IPS-18a (cell line): ENCODE measurements around the gene NSD1.
"Not testable (repeated sequence)": the region's sequence is repeated elsewhere in the genome, so short reads cannot be mapped to it uniquely, and the experiment has no call there.

Experiments
- H3K27ac ChIP-seq: one replicate; pipeline ENCODE4 v1.5.1; 2013; ENCODE audit warnings: low read length
- H3K27me3 ChIP-seq: one replicate; pipeline ENCODE4 v1.6.1; 2013; ENCODE audit warnings: mild to moderate bottlenecking, low read length; ENCODE audit not compliant: control insufficient read depth, insufficient read depth
- H3K36me3 ChIP-seq: one replicate; pipeline ENCODE4 v1.6.1; 2013; ENCODE audit warnings: low read depth, low read length; ENCODE audit not compliant: control insufficient read depth
- H3K4me1 ChIP-seq: one replicate; pipeline ENCODE4 v1.6.1; 2013; ENCODE audit warnings: low read depth, low read length; ENCODE audit not compliant: control insufficient read depth
- H3K4me3 ChIP-seq: one replicate; pipeline ENCODE4 v1.5.1; 2013; ENCODE audit warnings: low read length
- H3K9ac ChIP-seq: one replicate; pipeline ENCODE4 v1.6.1; 2013; ENCODE audit warnings: mild to moderate bottlenecking, low read length, moderate library complexity
- H3K9me3 ChIP-seq: one replicate; pipeline ENCODE4 v1.6.1; 2013; ENCODE audit warnings: low read depth, low read length; ENCODE audit not compliant: control insufficient read depth

Gene NSD1

DNA sequence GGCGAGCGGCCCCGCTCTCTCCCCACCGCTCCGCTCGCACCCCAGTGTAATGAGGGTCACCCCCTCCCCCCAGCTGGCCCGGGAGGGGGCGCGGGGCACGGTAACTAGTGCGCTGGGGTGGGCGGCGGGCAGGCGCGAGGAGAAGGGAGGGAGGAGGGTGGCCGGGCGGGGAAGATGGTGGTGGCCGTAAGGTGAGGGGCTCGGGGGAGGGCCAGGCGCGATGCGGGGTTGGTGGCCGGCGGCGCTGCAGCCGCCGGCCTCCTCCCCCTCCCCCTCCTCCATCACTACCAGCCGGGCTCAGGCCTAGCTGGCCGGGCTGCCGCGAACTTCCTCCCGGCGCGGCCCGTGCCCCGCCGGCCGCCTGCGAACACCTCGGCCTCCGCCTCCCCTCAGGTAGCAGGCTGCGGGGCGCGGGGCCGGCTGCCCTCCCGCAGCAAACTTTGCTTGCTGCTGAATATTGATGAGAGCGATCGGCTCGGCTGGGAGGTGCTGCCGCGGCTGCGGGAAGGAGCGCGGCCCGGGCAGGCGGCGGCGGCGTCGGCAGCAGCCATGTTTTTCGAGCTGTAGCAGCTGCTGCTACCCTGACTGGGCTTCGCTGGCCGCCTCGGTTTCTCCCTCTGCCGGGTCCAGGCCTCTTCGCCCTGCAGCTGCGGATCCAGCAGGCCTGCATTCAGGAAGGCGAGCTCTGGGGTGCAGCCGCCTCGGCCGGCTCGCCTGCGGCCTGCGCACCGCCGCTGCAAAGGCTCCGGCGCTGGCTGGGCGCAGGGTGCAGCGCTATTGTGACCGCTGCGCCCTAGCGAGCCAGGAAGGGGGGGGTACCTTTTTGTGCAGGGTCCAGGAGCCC, 502 bp downstream of the NSD1 start:
- Histone ChIP-seq H3K4me1 (peaks cover 16% of the 10 kb centered on the region), H3K9me3 (no peaks in the 10 kb centered on the region)

DNA sequence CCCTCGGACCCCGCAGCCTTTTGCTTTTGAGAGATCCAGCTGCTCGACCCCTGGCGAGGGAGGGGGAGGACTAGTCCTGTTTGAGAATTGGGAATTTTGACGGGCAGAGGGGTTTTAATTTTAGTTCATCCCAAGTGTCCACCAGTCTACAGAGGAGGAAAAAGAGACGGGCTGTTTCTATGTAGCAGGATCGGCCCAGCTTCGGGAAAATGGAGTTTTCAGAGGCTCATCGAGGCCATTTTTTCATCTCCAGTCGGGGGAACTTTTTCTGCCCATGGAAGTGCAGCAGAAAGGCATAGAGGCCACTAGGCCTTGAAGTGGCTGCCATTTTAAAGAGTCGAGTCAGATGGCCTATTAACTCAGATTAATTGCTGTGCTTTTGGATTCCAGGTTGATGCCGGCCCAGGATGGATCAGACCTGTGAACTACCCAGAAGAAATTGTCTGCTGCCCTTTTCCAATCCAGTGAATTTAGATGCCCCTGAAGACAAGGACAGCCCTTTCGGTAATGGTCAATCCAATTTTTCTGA, 1.2 kb downstream of the NSD1 start:
- no peaks in the 10 kb centered on the region for H3K27me3 ChIP-seq
- H3K4me3 ChIP-seq = peak overlapping the region; percentile 83
- H3K9me3 ChIP-seq = no peaks in the 10 kb centered on the region
- H3K36me3 ChIP-seq = peaks cover 42% of the 10 kb centered on the region
- peaks cover 16% of the 10 kb centered on the region for H3K4me1 ChIP-seq
- H3K9ac ChIP-seq = peak overlapping the region; percentile 92
- peak overlapping the region; percentile 76 for H3K27ac ChIP-seq

More for the DNA sequence above, 502 bp downstream of the NSD1 start:
- H3K27ac ChIP-seq = peak overlapping the region; percentile 76
- H3K4me3 ChIP-seq = peak overlapping the region; percentile 83
- no peaks in the 10 kb centered on the region for H3K27me3 ChIP-seq
- peak overlapping the region; percentile 92 for H3K9ac ChIP-seq
- peaks cover 36% of the 10 kb centered on the region for H3K36me3 ChIP-seq

DNA sequence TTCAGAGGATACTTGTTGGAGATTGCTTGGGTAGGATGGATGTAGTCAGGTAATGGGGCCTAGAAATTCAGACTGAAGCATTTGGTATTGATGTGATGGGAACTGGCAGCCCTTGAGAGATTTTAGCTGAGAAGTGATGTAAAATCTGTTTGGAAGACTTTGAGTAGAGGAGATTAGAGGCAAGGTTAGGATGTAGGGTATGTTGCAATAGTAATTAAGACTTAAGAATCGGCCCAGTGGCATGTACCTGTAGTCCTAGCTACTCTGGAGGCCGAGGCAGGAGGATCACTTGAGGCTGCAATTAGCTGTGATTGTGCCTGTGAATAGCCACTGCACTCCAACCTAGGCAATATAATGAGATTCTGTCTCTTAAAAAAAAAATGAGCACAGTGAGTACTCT, 6.7 kb downstream of the NSD1 start:
- Histone ChIP-seq H3K9ac (no peak overlapping the region), H3K9me3 (no peaks in the 10 kb centered on the region), H3K4me1 (peaks cover 6% of the 10 kb centered on the region), H3K27ac (no peak overlapping the region), H3K4me3 (no peak overlapping the region), H3K36me3 (peaks cover 86% of the 10 kb centered on the region), H3K27me3 (no peaks in the 10 kb centered on the region)

DNA sequence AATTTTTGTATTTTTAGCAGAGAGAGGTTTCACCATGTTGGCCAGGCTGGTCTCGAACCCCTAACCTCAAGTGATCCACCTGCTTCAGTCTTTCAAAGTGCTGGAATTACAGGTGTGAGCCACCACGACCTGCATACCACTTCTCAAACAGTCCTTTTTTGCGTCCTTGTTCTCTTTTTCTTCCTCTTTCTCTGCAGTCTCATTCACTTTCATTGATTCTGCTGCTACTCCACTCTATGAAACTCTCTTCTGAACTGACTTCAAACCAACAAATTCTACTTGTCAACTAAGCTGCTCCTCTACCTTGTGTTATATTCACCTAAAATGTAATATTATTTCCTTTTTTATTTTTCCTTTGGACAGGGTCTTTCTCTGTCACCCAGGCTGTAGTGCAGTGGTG, 7.9 kb downstream of the NSD1 start:
- no peaks in the 10 kb centered on the region for H3K27me3 ChIP-seq
- peaks cover 86% of the 10 kb centered on the region for H3K36me3 ChIP-seq
- H3K9ac ChIP-seq = no peak overlapping the region
- H3K4me1 ChIP-seq = no peaks in the 10 kb centered on the region
- H3K4me3 ChIP-seq = no peak overlapping the region
- no peak overlapping the region for H3K27ac ChIP-seq
- H3K9me3 ChIP-seq = no peaks in the 10 kb centered on the region

DNA sequence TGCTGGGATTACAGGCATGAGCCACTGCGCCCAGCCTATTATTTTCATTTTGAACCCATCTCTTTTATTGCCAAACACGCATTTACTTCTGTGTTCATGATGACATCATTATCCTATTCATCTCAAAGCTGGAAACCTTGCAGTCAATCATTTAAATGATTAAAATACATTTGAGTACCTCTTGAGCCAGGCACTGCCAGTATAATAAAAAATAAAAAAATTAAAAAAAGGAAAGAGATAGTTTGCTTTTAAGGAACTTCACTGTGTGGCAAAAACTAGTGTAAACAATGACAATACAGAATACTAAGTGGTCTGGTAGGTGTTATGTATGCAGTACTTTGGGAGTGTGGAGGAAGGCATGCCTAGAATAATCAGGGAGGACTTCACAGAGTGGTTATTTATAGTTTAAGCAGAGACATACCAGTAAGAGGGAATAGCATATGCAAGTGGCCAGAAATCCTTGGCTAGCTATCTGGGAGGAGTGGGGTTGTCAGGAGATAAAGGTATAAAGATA, 8.6 kb downstream of the NSD1 start:
- H3K4me3 ChIP-seq = no peak overlapping the region
- no peaks in the 10 kb centered on the region for H3K4me1 ChIP-seq
- H3K27me3 ChIP-seq = no peaks in the 10 kb centered on the region
- H3K36me3 ChIP-seq = peaks cover 86% of the 10 kb centered on the region
- H3K9me3 ChIP-seq = no peaks in the 10 kb centered on the region
- H3K9ac ChIP-seq = no peak overlapping the region
- no peak overlapping the region for H3K27ac ChIP-seq

DNA sequence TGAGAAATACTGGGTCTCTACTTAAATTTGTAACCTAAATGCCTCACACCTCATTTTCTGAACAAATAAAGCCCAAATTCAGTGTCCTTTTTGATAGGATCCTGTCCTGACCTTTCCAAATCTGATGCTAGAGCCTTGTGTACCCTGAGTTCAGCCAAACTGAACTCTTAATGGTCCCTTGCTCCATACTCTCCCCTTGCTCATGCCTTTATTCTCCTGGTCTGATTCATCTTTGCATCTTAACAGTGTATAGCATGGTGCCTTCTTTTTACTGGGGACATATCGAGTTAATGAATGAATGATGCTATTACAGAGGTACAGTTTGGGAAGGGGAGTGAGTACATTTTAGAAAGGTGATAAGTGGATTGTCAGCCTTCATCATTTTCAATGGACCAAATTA, 9.2 kb downstream of the NSD1 start:
- Histone ChIP-seq H3K27ac (no peak overlapping the region), H3K9ac (no peak overlapping the region), H3K4me3 (no peak overlapping the region), H3K27me3 (no peaks in the 10 kb centered on the region), H3K9me3 (no peaks in the 10 kb centered on the region), H3K36me3 (peaks cover 86% of the 10 kb centered on the region), H3K4me1 (no peaks in the 10 kb centered on the region)

DNA sequence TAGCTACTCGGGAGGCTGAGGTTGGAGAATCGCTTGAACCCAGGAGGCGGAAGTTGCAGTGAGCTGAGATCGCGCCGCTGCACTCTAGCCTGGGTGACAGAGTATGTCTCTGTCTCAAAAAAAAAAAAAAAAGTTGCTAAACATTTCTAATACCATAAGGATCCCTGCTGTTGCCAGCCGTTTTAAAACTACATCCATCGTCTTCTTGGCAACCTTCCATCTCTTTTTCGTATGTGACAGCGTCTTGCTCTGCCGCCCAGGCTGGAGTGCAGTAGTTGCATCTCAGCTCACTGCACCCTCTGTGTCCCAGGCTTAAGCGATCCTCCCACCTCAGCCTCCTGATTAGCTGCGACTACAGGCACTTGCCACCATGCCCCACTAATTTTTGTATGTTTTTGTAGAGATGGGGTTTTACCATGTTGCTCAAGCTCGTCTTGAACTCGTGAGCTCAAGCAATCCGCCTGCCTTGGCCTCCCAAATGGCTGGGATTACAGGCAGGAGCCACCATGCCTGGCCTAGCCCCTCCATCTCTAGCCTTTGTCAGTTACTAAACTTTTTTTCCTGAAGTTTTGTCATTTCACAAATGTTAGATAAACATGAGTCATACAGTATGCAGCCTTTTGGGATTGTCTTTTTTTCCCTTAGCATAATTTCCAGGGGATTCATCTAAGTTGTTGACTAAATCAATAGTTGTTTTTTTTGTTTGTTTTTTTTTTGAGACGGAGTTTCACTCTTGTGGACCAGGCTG, 13.5 kb downstream of the NSD1 start:
- H3K9ac ChIP-seq = no peak overlapping the region
- no peaks in the 10 kb centered on the region for H3K4me1 ChIP-seq
- H3K27me3 ChIP-seq = no peaks in the 10 kb centered on the region
- H3K36me3 ChIP-seq = peaks cover 82% of the 10 kb centered on the region
- H3K4me3 ChIP-seq = no peak overlapping the region
- H3K27ac ChIP-seq = no peak overlapping the region
- no peaks in the 10 kb centered on the region for H3K9me3 ChIP-seq

DNA sequence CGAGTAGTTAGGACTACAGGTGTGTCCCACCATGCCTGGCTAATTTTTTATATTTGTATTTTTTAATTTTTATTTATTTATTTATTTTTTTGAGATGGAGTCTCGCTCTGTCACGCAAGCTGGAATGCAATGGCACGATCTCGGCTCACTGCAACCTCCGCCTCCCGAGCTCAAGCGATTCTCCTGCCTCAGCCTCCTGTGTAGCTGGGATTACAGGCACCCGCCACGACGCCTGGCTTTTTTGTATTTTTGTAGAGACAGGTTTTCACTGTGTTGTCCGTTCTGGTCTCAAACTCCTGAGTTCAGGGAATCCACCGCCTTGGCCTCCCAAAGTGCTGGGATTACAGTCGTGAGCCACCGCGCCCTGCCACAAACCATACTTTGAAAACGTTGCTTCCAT, 16.5 kb downstream of the NSD1 start:
- H3K27ac ChIP-seq, H3K4me3 ChIP-seq, H3K27me3 ChIP-seq, H3K4me1 ChIP-seq, H3K9me3 ChIP-seq, H3K9ac ChIP-seq: not testable (repeated sequence)
- peaks cover 60% of the 10 kb centered on the region for H3K36me3 ChIP-seq

DNA sequence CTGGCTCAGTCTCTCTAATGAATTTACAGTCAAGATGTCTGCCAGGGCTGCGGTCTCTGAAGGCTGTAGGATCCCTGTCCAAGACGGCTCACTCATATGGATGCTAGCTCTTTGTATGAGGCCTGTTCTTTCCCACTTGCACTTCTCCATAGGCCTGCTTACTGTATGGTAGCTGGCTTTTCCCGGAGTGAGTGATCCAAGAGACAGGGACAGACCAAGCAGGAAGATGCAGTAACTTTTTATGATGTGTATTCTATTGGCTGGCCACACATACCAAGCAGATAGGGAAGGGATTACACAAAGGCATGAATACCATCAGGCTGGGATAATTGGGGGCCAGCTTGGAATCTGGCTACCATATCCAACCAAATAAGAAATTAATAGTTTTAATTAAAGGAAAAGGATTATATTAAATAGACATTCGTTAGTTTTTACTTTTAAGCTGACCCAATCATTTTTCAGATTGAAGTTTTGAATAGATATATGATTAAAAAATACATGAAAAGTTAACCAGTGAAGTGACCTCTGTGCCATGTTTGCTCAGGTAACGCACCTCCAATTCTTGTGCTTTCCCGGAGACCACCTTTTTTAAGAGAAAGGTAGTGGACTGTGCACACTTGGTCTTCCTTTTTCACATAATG, 20.6 kb downstream of the NSD1 start:
- Histone ChIP-seq H3K27ac (no peak overlapping the region), H3K36me3 (peaks cover 25% of the 10 kb centered on the region), H3K4me3 (no peak overlapping the region), H3K9ac (no peak overlapping the region), H3K27me3 (no peaks in the 10 kb centered on the region), H3K4me1 (no peaks in the 10 kb centered on the region), H3K9me3 (no peaks in the 10 kb centered on the region)

DNA sequence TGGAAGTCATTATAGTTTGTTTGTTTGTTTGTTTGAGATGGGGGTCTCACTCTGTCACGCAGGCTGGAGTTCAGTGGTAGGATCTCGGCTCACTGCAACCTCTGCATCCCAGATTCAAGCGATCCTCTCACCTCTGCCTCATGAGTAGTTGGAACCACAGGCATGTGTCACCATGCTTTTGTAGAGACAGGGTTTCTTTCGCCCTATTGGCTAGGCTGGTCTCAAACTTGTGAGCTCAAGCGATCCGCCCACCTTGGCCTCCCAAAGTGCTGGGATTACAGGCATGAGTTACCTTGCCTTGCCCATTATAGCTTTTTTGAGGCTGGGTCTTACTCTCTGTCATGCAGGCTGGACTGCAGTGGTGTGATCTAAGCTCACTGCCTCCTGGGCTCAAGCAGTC, 28.8 kb downstream of the NSD1 start:
- Histone ChIP-seq H3K27ac (no peak overlapping the region), H3K36me3 (peaks cover 13% of the 10 kb centered on the region)

DNA sequence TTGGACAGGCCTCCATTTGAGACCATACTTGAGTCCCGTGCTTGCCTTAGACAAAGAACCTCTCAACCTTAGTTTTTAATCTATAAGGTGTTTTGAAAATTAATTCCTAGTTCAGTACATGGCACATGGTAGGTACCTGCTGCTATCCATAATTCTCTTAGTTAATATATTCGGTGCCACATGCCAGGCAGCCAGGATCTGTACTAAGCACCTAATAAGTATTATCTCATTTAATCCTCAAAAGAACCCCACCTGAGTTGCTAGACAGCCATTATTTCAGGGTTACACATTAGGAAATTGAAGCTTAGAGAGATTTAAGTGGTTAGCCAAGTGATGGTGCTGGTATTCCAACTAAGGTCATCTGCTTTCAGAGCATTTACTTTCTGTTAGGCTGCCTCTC, 29.9 kb downstream of the NSD1 start:
- Histone ChIP-seq H3K9me3 (no peaks in the 10 kb centered on the region), H3K4me1 (no peaks in the 10 kb centered on the region), H3K36me3 (peaks cover 16% of the 10 kb centered on the region), H3K27me3 (no peaks in the 10 kb centered on the region), H3K9ac (no peak overlapping the region), H3K4me3 (no peak overlapping the region), H3K27ac (no peak overlapping the region)

More for the DNA sequence above, 28.8 kb downstream of the NSD1 start:
- Histone ChIP-seq H3K27me3 (no peaks in the 10 kb centered on the region), H3K9ac (no peak overlapping the region), H3K4me1 (no peaks in the 10 kb centered on the region), H3K9me3 (no peaks in the 10 kb centered on the region), H3K4me3 (no peak overlapping the region)
